Natural killer cell (primary cell): ENCODE results near the gene SRM. TPM values are rescaled to one million over a fixed set of nuclear protein-coding genes. Genes with fewer than 3 reads are reported as not detected.

Experiments used
- ATAC-seq, 3 donors: fragments of 150-1000 bp in 2 of 3; fragments of 200-7000 bp in 1 of 3; cut with Tn5 transposase; 1 replicate in 1 of 3; 2 replicates in 2 of 3; pipeline ENCODE4 v1.10.0; 2021; ENCODE audit warnings: mild to moderate bottlenecking in 2 of 3, moderate library complexity in 2 of 3
- DNase-seq, 2 donors: peaks; one replicate each; pipeline versions ENCODE4 v3.0.0 to v3.0.0-alpha.2; 2013 to 2021; ENCODE audit warnings: mixed read lengths in 1 of 2
- H3K27ac ChIP-seq: one replicate; pipeline ENCODE4 v1.5.1; 2013; ENCODE audit warnings: mild to moderate bottlenecking, low read length
- H3K27me3 ChIP-seq: one replicate; pipeline ENCODE4 v1.6.1; 2013; ENCODE audit warnings: low read length; ENCODE audit not compliant: control insufficient read depth, insufficient read depth
- H3K36me3 ChIP-seq: one replicate; pipeline ENCODE4 v1.6.1; 2013; ENCODE audit warnings: low read length; ENCODE audit not compliant: control insufficient read depth, insufficient read depth
- H3K4me1 ChIP-seq: one replicate; pipeline ENCODE4 v1.6.1; 2013; ENCODE audit warnings: low read length; ENCODE audit not compliant: control insufficient read depth, insufficient read depth
- H3K4me3 ChIP-seq: one replicate; pipeline ENCODE4 v1.5.1; 2013; ENCODE audit warnings: low read length
- H3K9me3 ChIP-seq: one replicate; pipeline ENCODE4 v1.6.1; 2013; ENCODE audit warnings: low read length; ENCODE audit not compliant: control insufficient read depth, insufficient read depth
- H3K27ac Mint-ChIP-seq, 2 donors: one replicate each; pipeline ENCODE4 v1.8.0; 2022; ENCODE audit warnings: mild to moderate bottlenecking in 2 of 2, mixed read lengths in 2 of 2, moderate library complexity in 1 of 2
- H3K27me3 Mint-ChIP-seq, 2 donors: one replicate each; pipeline ENCODE4 v1.8.0; 2022; ENCODE audit warnings: low read depth in 2 of 2, mixed read lengths in 2 of 2
- H3K36me3 Mint-ChIP-seq: one replicate; pipeline ENCODE4 v1.8.0; 2022; ENCODE audit warnings: mixed read lengths
- H3K4me1 Mint-ChIP-seq, 2 donors: one replicate each; pipeline ENCODE4 v1.8.0; 2022; ENCODE audit warnings: mixed read lengths in 2 of 2
- H3K4me3 Mint-ChIP-seq: one replicate; pipeline ENCODE4 v1.8.0; 2022; ENCODE audit warnings: mild to moderate bottlenecking, moderate library complexity, mixed read lengths
- H3K9me3 Mint-ChIP-seq, 2 donors: one replicate each; pipeline ENCODE4 v1.8.0; 2022; ENCODE audit warnings: mixed read lengths in 2 of 2
- CTCF ChIP-seq: fragments of 200-600 bp; IDR thresholded peaks from one replicate; pipeline ENCODE4 v1.8.0; 2022; ENCODE audit warnings: antibody characterized with exemption
- WGBS: methylation state at CpG from one replicate; pipeline ENCODE4 v1.1.7; 2013; ENCODE audit warnings: missing lambda C conversion rate; ENCODE audit not compliant: insufficient coverage; 5-methylcytosine and 5-hydroxymethylcytosine counted together
- intact Hi-C: fragments of 100-400 bp; cut with micrococcal nuclease; formaldehyde crosslinking; loops from one replicate; pipeline ENCODE4 v1.14.2; 2022
- total RNA-seq, 4 donors: library from RNA; stranded (reverse); fragments of 120-200 nt in 1 of 4; gene quantifications; one replicate each; pipeline versions ENCODE4 v1.2.3 to v1.2.4, GENCODE V29; 2013 to 2022

The SRM gene
- total RNA-seq, 3 donors from 2014 or later (not counting 1 experiment from before 2014, with no cell fraction given), result 23.9 to 30.9 (median 29.2) TPM

DNA sequence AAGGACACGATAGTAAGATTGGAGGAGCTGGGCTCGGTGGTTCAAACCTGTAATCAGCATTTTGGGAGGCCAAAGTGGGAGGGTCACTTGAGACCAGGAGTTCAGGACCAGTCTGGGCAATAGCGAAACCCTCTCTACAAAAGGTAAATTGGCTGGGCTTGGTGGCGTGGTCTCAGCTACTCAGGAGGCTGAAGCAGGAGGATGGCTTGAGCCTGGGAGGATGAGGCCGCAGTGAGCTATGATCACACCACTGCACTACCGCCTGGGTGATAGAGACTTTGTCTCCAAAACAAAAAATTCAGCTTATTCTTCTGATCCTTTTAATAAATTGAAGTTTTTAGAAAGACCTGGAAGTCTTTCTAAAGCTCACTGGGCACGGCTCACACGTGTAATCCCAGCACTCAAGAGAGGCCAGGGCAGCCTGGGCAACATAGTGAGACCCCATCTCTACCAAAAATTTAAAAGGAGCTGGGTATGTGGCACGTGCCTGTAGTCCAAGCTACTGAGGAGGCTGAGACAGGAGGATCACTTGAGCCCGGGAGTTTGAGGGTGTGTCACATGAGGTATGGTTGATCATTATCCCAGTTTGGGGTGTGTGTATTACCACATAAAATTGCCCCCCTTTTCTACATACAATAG is 28.1 kb downstream of the SRM start:
- no peaks in the 10 kb centered on the region for H3K27me3 ChIP-seq
- H3K27ac ChIP-seq, result no peak overlapping the region
- no peak for DNase-seq
- Mint-ChIP-seq H3K36me3 (no peaks in the 10 kb centered on the region), H3K27me3 (no peaks in the 10 kb centered on the region), H3K4me1 (peaks cover 0 to 11% of the 10 kb centered on the region in 2 donors), H3K9me3 (no peaks in the 10 kb centered on the region), H3K4me3 (no peak overlapping the region), H3K27ac (no peak overlapping the region)
- no peaks in the 10 kb centered on the region for H3K9me3 ChIP-seq
- no peak overlapping the region for H3K4me3 ChIP-seq
- intact Hi-C loops, result loop anchor here (10.0 kb wide), 1 partner anchor 693 kb away; no protein-coding TSS in a partner anchor
- peaks cover 15% of the 10 kb centered on the region for H3K36me3 ChIP-seq
- ATAC-seq, result no peak
- 90% methylated on average over 10 of the region's 10 CpGs for WGBS
- no peaks in the 10 kb centered on the region for H3K4me1 ChIP-seq
- no peak for TF ChIP-seq CTCF

DNA sequence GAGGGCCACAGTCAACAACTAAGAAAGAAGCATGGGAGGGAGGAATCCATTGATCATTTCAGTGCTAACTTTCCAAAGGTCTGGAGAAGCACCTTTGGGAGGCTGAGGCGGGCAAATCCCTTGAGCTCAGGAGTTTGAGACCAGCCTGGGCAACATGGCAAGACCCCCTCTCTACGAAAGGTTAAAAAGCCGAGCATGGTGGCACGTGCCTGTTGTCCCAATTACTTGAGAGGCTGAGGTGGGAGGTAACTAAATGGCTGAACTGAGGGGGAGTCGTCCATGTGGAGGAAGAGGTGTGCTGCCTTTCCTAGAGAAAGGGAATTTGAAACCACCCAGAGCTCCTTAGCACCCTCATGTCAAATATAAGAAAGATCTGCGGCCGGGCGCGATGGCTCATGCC is 29.0 kb downstream of the SRM start:
- Mint-ChIP-seq H3K4me1 (peaks cover 0 to 18% of the 10 kb centered on the region in 2 donors), H3K36me3 (no peaks in the 10 kb centered on the region), H3K4me3 (no peak overlapping the region), H3K27ac (peak overlapping the region in 1 of 2 donors; percentile 38), H3K9me3 (no peaks in the 10 kb centered on the region), H3K27me3 (no peaks in the 10 kb centered on the region)
- no peak for TF ChIP-seq CTCF
- Histone ChIP-seq H3K4me1 (no peaks in the 10 kb centered on the region), H3K27ac (no peak overlapping the region), H3K36me3 (peaks cover 22% of the 10 kb centered on the region), H3K9me3 (no peaks in the 10 kb centered on the region), H3K4me3 (no peak overlapping the region), H3K27me3 (no peaks in the 10 kb centered on the region)
- WGBS, result 95% methylated on average over 9 of the region's 9 CpGs
- ATAC-seq (no peak), DNase-seq (no peak)
- intact Hi-C loops, result loop anchor here (10.0 kb wide), 1 partner anchor 694 kb away; no protein-coding TSS in a partner anchor

DNA sequence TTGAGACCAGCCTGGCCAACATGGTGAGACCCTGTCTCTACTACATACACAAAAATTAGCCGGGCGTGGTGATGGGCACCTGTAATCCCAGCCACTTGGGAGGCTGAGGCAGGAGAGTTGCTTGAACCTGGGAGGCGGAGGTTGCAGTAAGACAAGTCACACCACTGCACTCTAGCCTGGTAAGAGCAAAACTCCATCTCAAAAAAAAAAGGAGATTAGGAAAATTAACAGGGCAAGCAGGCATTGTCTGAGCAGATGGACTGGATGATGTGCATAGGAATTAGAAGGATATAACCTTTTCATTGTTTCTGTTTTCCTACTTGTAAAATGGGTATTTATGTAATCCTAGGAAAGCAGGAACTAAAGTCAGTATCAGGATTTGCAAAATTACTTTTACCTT is 31.8 kb downstream of the SRM start:
- Mint-ChIP-seq H3K27ac (peak overlapping the region in 1 of 2 donors; percentile 43), H3K4me1 (peaks cover 16 to 33% of the 10 kb centered on the region in 2 donors), H3K36me3 (peaks cover 8% of the 10 kb centered on the region), H3K4me3 (no peak overlapping the region), H3K27me3 (no peaks in the 10 kb centered on the region), H3K9me3 (no peaks in the 10 kb centered on the region)
- no peak for TF ChIP-seq CTCF
- 96% methylated on average over 3 of the region's 3 CpGs for WGBS
- Histone ChIP-seq H3K27ac (no peak overlapping the region), H3K4me3 (no peak overlapping the region), H3K4me1 (no peaks in the 10 kb centered on the region), H3K27me3 (no peaks in the 10 kb centered on the region), H3K9me3 (no peaks in the 10 kb centered on the region), H3K36me3 (peaks cover 46% of the 10 kb centered on the region)
- DNase-seq (no peak), ATAC-seq (no peak)
- intact Hi-C loops, result no loop called here

DNA sequence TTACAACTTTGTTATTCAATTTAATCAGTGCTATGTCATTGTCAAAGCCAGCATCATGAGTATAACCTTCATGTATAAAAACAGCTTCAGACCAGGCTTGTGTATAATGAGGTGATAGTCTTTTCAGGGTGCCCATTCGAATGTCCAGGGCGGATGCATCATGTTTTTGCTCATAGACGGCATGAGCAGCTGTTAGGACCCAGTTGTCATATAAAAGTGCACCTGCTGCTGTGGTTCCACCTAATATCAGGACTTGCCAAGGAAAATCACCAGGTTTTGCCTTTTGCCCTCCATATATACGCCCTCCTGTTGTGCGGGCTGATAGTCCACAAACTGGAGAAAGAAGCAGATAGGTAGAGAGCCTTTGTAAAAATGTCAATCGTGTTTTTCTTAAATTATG is 32.5 kb downstream of the SRM start:
- H3K27me3 Mint-ChIP-seq, result no peaks in the 10 kb centered on the region
- Histone ChIP-seq H3K27ac (no peak overlapping the region), H3K4me1 (no peaks in the 10 kb centered on the region), H3K27me3 (no peaks in the 10 kb centered on the region), H3K9me3 (no peaks in the 10 kb centered on the region), H3K36me3 (peaks cover 50% of the 10 kb centered on the region), H3K4me3 (no peak overlapping the region)
- H3K4me1 Mint-ChIP-seq, result peaks cover 17 to 39% of the 10 kb centered on the region in 2 donors
- no peak for TF ChIP-seq CTCF
- H3K36me3 Mint-ChIP-seq, result peaks cover 8% of the 10 kb centered on the region
- 82% methylated on average over 5 of the region's 6 CpGs for WGBS
- H3K27ac Mint-ChIP-seq, result peak overlapping the region; percentile 43 to 80
- no peak overlapping the region for H3K4me3 Mint-ChIP-seq
- ATAC-seq, result no peak
- intact Hi-C loops, result no loop called here
- no peaks in the 10 kb centered on the region for H3K9me3 Mint-ChIP-seq
- DNase-seq, result no peak
